Activated CD4-positive, alpha-beta T cell treated with anti-CD3 and anti-CD28 coated beads, Interleukin-2, amount 10 ng/mL, durations not matched to agents 24 days and 14 days (primary cell): Measurements from ENCODE around the gene ABCC8. TPM values are rescaled to one million over a fixed set of nuclear protein-coding genes. Genes with fewer than 3 reads are reported as not detected.
A peak's percentile ranks its signal among the peaks of the same experiment; 100 is the strongest.

Source experiments
- DNase-seq: peaks from one replicate; pipeline ENCODE4 v3.0.0; 2022
- H3K27ac Mint-ChIP-seq: one replicate; pipeline ENCODE4 v1.8.0; 2022; ENCODE audit warnings: mild to moderate bottlenecking, mixed read lengths
- H3K27me3 Mint-ChIP-seq: one replicate; pipeline ENCODE4 v1.8.0; 2022; ENCODE audit warnings: mixed read lengths
- H3K36me3 Mint-ChIP-seq: one replicate; pipeline ENCODE4 v1.8.0; 2022; ENCODE audit warnings: low read depth, mild to moderate bottlenecking, mixed read lengths
- H3K4me1 Mint-ChIP-seq: one replicate; pipeline ENCODE4 v1.8.0; 2021; ENCODE audit warnings: mixed read lengths
- H3K4me3 Mint-ChIP-seq: one replicate; pipeline ENCODE4 v1.8.0; 2022; ENCODE audit warnings: mild to moderate bottlenecking, moderate library complexity, mixed read lengths
- H3K9me3 Mint-ChIP-seq: one replicate; pipeline ENCODE4 v1.8.0; 2021; ENCODE audit warnings: mixed read lengths
- intact Hi-C: fragments of 100-400 bp; cut with micrococcal nuclease; formaldehyde crosslinking; loops from one replicate; pipeline ENCODE4 v1.15.1; 2023
- total RNA-seq: library from RNA; stranded (reverse); gene quantifications from 2 replicates; pipeline ENCODE4 v1.2.3, GENCODE V29; 2022

The ABCC8 gene
- total RNA-seq, 1 donor from 2014 or later, result not detected

- H3K4me3 Mint-ChIP-seq, result no peak overlapping the region
- H3K27ac Mint-ChIP-seq, result no peak overlapping the region
- no peaks in the 10 kb centered on the region for H3K36me3 Mint-ChIP-seq
- no peak for DNase-seq
- H3K9me3 Mint-ChIP-seq, result no peaks in the 10 kb centered on the region
- no peaks in the 10 kb centered on the region for H3K4me1 Mint-ChIP-seq
- intact Hi-C loops, result no loop called here
- H3K27me3 Mint-ChIP-seq, result peaks cover 4% of the 10 kb centered on the region
Measured at GRCh38 chr11:17406818-17407149, 69.9 kb downstream of the ABCC8 start.

DNA sequence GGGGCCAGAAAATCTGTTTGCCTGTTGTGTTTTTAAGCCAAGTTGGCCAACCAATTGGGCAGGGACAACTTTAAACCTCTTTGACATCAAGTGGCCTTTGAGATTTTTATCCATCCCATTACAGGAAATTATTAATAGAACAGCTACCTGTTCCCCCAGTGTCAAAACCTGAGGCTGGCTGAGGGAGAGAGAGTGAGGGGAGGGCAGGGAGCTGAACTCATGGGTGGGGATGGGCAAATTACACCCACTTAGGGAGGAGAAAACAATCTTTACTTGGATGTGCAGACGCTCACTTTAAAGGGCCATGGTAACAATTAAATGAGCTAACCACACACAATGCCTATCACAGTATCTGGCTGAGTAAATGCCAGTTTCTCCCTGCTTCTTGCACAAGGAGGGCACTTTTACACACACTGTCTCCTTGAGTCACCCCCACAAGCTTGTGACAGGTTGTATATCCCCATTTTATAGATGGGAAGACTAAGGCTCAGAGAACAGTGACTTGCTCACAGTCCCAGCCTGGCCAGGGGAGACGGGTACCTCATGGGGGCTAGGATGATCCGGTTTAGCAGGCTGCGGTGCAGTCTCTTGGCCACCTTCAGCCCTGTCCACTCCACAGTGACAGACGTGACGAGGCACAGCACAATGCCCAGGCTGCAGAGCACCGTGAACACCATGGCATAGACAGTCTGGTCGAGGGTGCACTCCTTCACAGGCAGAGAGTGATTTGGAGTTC lies 70.4 kb downstream of the ABCC8 start:
- Mint-ChIP-seq H3K27ac (no peak overlapping the region), H3K27me3 (peaks cover 4% of the 10 kb centered on the region), H3K9me3 (no peaks in the 10 kb centered on the region), H3K36me3 (no peaks in the 10 kb centered on the region), H3K4me1 (no peaks in the 10 kb centered on the region), H3K4me3 (no peak overlapping the region)
- intact Hi-C loops, result no loop called here
- no peak for DNase-seq

DNA sequence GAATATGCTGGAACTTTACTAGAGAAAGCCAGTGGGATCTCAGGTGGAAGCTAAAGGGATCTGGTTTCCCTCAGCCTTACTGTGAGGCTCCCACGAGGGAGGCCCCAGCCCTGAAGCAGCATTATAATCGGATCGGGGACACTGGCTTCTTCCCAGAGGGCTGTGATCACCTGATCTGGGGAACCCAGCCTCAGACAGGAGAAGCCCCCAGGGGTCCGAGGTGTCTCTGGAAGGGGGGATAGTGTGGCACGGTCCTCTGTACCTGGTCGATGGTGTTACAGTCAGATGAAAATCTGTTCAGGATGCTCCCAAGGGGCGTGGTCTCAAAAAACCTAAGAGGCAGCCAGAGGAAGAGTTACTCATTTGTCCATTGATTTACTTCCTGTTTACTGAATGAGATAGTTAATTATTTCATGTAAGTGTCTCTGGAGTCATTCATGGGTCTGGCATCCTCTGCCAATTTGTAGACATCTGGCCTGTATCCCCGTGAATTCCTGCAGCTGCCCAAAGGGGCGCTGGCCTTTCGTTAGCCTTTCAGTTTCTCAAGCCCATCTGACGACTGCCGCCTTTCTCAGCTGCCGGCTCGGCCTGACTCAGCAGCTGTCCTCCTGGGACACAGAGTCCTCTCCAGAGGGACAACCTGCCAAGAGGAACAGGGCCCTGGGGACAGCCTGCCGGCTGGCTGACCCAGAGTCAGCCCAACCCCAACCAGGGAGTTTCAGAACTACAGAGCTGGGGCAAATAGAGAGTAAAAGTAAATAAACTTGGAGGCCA lies 71.2 kb downstream of the ABCC8 start:
- DNase-seq, result no peak
- Mint-ChIP-seq H3K9me3 (no peaks in the 10 kb centered on the region), H3K4me3 (no peak overlapping the region), H3K4me1 (no peaks in the 10 kb centered on the region), H3K27me3 (peaks cover 4% of the 10 kb centered on the region), H3K27ac (no peak overlapping the region), H3K36me3 (no peaks in the 10 kb centered on the region)
- intact Hi-C loops, result no loop called here

DNA sequence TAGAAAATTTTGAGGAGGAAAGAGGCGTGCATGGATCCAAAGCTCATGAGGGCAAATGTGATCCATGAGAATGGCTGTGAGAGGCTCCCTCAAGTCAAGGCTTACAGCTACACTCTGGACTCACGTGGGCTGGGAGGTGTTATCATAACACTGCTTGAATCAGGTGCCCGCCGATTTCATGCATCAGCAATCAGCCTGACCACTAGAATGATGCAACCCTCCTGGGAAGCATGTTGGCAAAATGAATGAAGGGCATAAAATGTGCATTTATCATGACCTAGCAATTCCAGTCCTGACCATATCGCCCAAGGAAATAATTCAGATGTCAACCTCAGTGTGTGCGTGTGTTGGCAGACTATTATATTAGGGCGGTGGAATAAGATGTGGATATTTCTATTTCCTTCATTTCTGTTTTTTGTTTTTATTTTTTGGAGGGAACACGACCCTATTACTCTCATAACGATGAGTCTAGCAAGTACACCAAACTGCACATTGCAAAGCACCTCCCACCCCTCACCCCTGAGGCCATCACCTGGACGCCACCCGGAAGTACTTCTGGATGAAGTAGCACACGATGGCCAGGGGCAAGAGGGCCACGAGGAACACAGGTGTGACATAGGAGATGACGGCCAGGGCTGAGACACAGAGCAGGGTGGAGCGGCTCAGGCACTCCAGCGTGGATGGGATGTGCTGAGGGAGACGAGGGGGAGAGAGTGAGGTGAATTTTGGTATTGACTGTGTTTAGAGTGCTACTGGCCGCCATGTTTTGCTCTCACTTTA lies 72.5 kb downstream of the ABCC8 start:
- H3K4me3 Mint-ChIP-seq, result no peak overlapping the region
- intact Hi-C loops, result no loop called here
- no peak for DNase-seq
- H3K27me3 Mint-ChIP-seq, result peaks cover 8% of the 10 kb centered on the region
- no peak overlapping the region for H3K27ac Mint-ChIP-seq
- no peaks in the 10 kb centered on the region for H3K9me3 Mint-ChIP-seq
- H3K36me3 Mint-ChIP-seq, result no peaks in the 10 kb centered on the region
- H3K4me1 Mint-ChIP-seq, result no peaks in the 10 kb centered on the region

DNA sequence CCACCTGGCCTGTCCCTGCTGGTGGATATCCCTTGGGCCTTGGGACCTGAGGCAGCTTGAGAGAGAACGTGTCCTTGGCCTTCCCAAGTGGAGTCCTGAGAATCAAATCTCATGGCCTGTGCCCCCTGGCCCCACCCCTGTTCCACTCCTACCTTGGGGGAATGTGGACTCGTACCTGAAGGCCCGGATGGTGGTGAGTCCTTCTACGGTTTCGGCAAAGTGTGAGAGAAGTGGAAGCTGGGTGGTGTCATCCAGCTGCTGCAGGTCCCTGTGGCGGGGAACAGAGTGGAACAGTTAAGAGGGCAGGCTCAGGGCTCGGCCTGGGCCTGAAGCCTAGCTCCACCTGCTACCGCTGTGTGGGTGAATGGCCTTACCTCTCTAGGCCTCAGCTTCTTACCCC lies 74.2 kb downstream of the ABCC8 start:
- Mint-ChIP-seq H3K4me3 (no peak overlapping the region), H3K27me3 (peaks cover 5% of the 10 kb centered on the region), H3K27ac (no peak overlapping the region), H3K4me1 (no peaks in the 10 kb centered on the region), H3K9me3 (no peaks in the 10 kb centered on the region), H3K36me3 (no peaks in the 10 kb centered on the region)
- no peak for DNase-seq
- intact Hi-C loops, result no loop called here

GRCh38 chr11:17401841-17402240 lies 74.8 kb downstream of the ABCC8 start:
- Mint-ChIP-seq H3K4me3 (no peak overlapping the region), H3K4me1 (no peaks in the 10 kb centered on the region), H3K36me3 (no peaks in the 10 kb centered on the region), H3K27me3 (peaks cover 5% of the 10 kb centered on the region), H3K9me3 (no peaks in the 10 kb centered on the region), H3K27ac (no peak overlapping the region)
- intact Hi-C loops, result no loop called here
- no peak for DNase-seq

DNA sequence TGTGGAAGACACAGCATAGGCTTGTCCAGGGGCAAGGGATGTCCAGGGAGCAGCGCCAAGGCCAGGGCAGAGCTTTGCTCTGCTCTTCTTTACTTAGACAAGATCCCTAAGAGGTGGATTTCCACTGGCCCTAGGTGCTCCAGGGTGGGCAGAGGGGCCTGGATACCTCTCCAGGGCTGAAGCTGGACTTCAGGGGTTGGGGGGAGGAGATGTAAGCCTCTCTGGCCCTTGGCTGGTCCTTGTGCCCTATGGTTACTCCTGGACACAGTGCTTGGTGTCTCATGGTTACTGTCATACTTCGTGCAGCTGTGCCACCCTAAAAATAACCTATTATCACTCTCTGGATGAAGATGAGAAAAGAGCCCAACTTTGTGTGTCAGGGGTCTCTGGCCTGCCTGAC lies 75.3 kb downstream of the ABCC8 start:
- Mint-ChIP-seq H3K36me3 (no peaks in the 10 kb centered on the region), H3K4me3 (no peak overlapping the region), H3K27ac (no peak overlapping the region), H3K9me3 (no peaks in the 10 kb centered on the region), H3K4me1 (no peaks in the 10 kb centered on the region), H3K27me3 (peaks cover 5% of the 10 kb centered on the region)
- intact Hi-C loops, result no loop called here
- DNase-seq, result no peak

DNA sequence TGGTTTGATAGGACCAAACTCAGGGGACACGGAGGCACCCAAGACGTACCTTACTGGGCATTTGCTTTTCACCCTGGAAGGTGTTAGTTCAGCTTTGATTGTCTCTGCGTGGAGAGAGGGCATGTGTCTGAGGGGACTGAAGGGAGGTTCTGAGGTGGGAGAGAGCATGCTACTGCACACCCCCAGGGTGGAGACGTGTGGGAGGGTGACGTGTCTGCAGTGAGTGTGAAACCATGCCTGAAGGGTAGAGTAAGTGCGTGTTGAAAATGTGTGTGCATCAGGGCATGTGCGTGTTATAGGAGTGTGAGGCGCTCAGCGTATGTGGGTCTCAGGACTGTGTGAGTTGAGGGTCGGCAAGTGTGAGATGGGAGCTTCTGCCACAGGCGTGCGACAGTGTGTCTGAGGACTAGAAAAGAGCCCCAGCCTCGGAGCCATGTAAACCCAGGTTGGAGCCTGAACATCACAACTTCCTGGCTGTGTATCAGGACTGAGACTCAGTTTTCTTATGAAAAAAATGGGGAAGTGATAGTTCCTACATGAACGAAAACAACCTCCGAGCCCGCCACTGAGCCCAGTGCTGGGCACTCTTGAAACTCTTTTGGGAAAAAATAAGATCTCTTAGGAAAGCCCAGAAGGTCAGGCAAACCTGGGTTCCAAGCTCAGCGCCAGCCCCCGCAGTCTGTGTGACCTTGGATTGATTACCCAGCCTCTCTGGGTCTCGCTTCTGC lies 76.4 kb downstream of the ABCC8 start:
- DNase-seq, result no peak
- Mint-ChIP-seq H3K27me3 (peaks cover 5% of the 10 kb centered on the region), H3K4me1 (no peaks in the 10 kb centered on the region), H3K36me3 (no peaks in the 10 kb centered on the region), H3K9me3 (no peaks in the 10 kb centered on the region), H3K27ac (no peak overlapping the region), H3K4me3 (no peak overlapping the region)
- intact Hi-C loops, result no loop called here

GRCh38 chr11:17399236-17399635 lies 77.4 kb downstream of the ABCC8 start:
- DNase-seq, result no peak
- H3K27ac Mint-ChIP-seq, result no peak overlapping the region

GRCh38 chr11:17397311-17398002 lies 79.2 kb downstream of the ABCC8 start:
- no peaks in the 10 kb centered on the region for H3K4me1 Mint-ChIP-seq
- no peak overlapping the region for H3K27ac Mint-ChIP-seq
- DNase-seq, result no peak
- H3K9me3 Mint-ChIP-seq, result no peaks in the 10 kb centered on the region
- H3K36me3 Mint-ChIP-seq, result no peaks in the 10 kb centered on the region
- no peak overlapping the region for H3K4me3 Mint-ChIP-seq
- intact Hi-C loops, result no loop called here
- peaks cover 5% of the 10 kb centered on the region for H3K27me3 Mint-ChIP-seq

More at GRCh38 chr11:17399236-17399635, 77.4 kb downstream of the ABCC8 start:
- peaks cover 5% of the 10 kb centered on the region for H3K27me3 Mint-ChIP-seq
- H3K4me1 Mint-ChIP-seq, result no peaks in the 10 kb centered on the region
- H3K4me3 Mint-ChIP-seq, result no peak overlapping the region
- H3K36me3 Mint-ChIP-seq, result no peaks in the 10 kb centered on the region
- no peaks in the 10 kb centered on the region for H3K9me3 Mint-ChIP-seq
- intact Hi-C loops, result no loop called here

- intact Hi-C loops, result no loop called here
- no peaks in the 10 kb centered on the region for H3K4me1 Mint-ChIP-seq
- H3K27ac Mint-ChIP-seq, result no peak overlapping the region
- no peak overlapping the region for H3K4me3 Mint-ChIP-seq
- peak; percentile 52 for DNase-seq
- H3K27me3 Mint-ChIP-seq, result peaks cover 6% of the 10 kb centered on the region
- H3K9me3 Mint-ChIP-seq, result no peaks in the 10 kb centered on the region
- no peaks in the 10 kb centered on the region for H3K36me3 Mint-ChIP-seq
Measured at GRCh38 chr11:17396598-17397310, 79.9 kb downstream of the ABCC8 start.

DNA sequence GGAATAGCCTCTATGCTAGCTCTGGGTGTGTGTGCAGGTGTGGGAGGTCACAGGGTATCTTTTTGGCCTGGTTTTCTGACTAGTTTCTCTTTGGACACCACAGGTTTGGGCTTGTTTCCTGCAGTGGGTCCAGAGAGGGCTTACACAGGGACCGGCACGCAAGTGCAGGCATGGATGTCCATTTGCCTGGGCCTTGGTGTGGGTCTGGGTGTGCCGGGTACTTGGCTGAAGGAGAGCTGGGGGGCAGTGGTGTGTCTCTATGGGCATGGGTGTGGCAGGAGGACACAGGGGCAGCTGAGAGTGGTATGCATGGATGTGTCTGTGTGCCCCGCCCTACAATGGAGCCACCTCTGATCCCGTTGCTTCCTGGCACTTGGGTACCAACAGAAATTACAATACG lies 80.7 kb downstream of the ABCC8 start:
- Mint-ChIP-seq H3K36me3 (no peaks in the 10 kb centered on the region), H3K4me3 (no peak overlapping the region), H3K27me3 (peaks cover 14% of the 10 kb centered on the region), H3K27ac (no peak overlapping the region), H3K4me1 (no peaks in the 10 kb centered on the region), H3K9me3 (no peaks in the 10 kb centered on the region)
- intact Hi-C loops, result no loop called here
- DNase-seq, result peak; percentile 53

DNA sequence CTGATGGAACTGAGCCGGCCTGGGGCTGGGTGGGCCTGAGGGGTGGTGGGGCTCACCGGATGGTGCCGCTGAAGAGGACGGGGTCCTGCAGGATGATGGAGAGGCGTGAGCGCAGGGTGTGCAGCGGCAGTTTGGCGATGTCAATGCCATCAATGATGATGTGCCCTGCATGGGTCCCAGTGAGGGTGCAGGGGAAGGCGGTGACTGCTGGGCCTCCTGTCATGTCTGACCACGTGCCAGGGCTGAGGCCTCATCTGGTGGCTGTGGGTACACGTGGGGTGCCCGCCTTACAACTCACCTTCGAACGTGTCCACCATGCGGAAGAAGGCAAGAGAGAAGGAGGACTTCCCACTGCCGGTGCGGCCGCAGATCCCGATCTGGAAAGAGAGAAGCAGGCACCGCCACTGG lies 81.1 kb downstream of the ABCC8 start:
- no peak for DNase-seq
- H3K9me3 Mint-ChIP-seq, result no peaks in the 10 kb centered on the region
- intact Hi-C loops, result no loop called here
- peaks cover 14% of the 10 kb centered on the region for H3K27me3 Mint-ChIP-seq
- H3K36me3 Mint-ChIP-seq, result no peaks in the 10 kb centered on the region
- H3K4me3 Mint-ChIP-seq, result no peak overlapping the region
- H3K27ac Mint-ChIP-seq, result no peak overlapping the region
- H3K4me1 Mint-ChIP-seq, result no peaks in the 10 kb centered on the region
